HCT116 (cell line): ENCODE results near the gene CRIM1. TPM values are rescaled to one million over a fixed set of nuclear protein-coding genes. Genes with fewer than 3 reads are reported as not detected.

Source experiments
- ATAC-seq: fragments of 200-7000 bp; cut with Tn5 transposase; 2 replicates; pipeline ENCODE4 v1.9.1; 2020; ENCODE audit warnings: mild to moderate bottlenecking, moderate library complexity
- BruUV-seq: library from RNA; stranded (reverse); fragments of 400-500 nt; replicated peaks from 2 replicates; lab custom pipeline; 2021; lab: Mats Ljungman, UMichigan
- CTCF ChIA-PET: fragments of 300-600 bp; sonication (Branson Sonifier 250); formaldehyde crosslinking; loops from one replicate; lab custom pipeline; 2021; ENCODE audit warnings: antibody characterized with exemption; lab: Charles Lee
- POLR2A ChIA-PET: fragments of 300-600, 350-600 bp; sonication (Branson Sonifier 250); formaldehyde crosslinking; loops from one replicate; lab custom pipeline; 2021; ENCODE audit warnings: antibody characterized with exemption; lab: Charles Lee
- RAD21 ChIA-PET, 2 experiments: fragments of 300-600 bp; sonication (Branson Sonifier 250); formaldehyde crosslinking; loops; one replicate each; lab custom pipeline; 2023; ENCODE audit warnings: low total read pairs in 2 of 2; ENCODE audit not compliant: uncharacterized antibody in 2 of 2, unreplicated experiment in 2 of 2, low non-redundant PET in 1 of 2; lab: Charles Lee
- DNase-seq: peaks from one replicate; pipeline ENCODE4 v3.0.0-alpha.2; 2010; ENCODE audit warnings: low read depth, low spot score
- H2AFZ ChIP-seq: fragments of 200-600 bp; shearing (Covaris generic), sonication (generic); 2 replicates; pipeline ENCODE4 v1.6.1; 2017; ENCODE audit warnings: low read depth, mixed run types, mixed read lengths, antibody characterized with exemption, low read length; ENCODE audit not compliant: poor library complexity, severe bottlenecking
- H3K27ac ChIP-seq: 2 replicates; pipeline ENCODE4 v1.5.1; 2012; ENCODE audit warnings: low read depth, low read length
- H3K27me3 ChIP-seq: fragments of 200-600 bp; sonication (generic); 2 replicates; pipeline ENCODE4 v1.6.1; 2016; ENCODE audit warnings: mixed run types, low read length, mixed read lengths; ENCODE audit not compliant: insufficient read depth
- H3K36me3 ChIP-seq, 2 experiments: fragments of 200-500 bp in 1 of 2; fragments of 200-600 bp in 1 of 2; sonication (Bioruptor generic) in 1 of 2; sonication (generic) in 1 of 2; 2 replicates each; pipeline versions ENCODE4 v1.5.1 to v1.6.1; 2014 to 2016; ENCODE audit warnings: low read length in 2 of 2, inconsistent platforms in 1 of 2, mixed read lengths in 1 of 2, mixed run types in 1 of 2; ENCODE audit not compliant: insufficient read depth in 2 of 2, control insufficient read depth in 1 of 2
- H3K4me1 ChIP-seq, 2 experiments: fragments of 200-600 bp in 1 of 2; sonication (generic) in 1 of 2; 2 replicates each; pipeline versions ENCODE4 v1.5.1 to v1.6.1; 2012 to 2017; ENCODE audit warnings: low read length in 2 of 2, inconsistent platforms in 1 of 2, mild to moderate bottlenecking in 1 of 2, mixed read lengths in 1 of 2, mixed run types in 1 of 2, moderate library complexity in 1 of 2; ENCODE audit not compliant: insufficient read depth in 2 of 2, control insufficient read depth in 1 of 2
- H3K4me2 ChIP-seq: fragments of 200-600 bp; sonication (generic); 2 replicates; pipeline ENCODE4 v1.6.1; 2017; ENCODE audit warnings: mixed run types, low read length, mixed read lengths
- H3K4me3 ChIP-seq, 2 experiments: fragments of 200-600 bp in 1 of 2; sonication (generic) in 1 of 2; replicated peaks in 1 of 2; 2 replicates each; pipeline ENCODE4 v1.5.1; 2011 to 2016; ENCODE audit warnings: low read length in 2 of 2, control low read depth in 1 of 2, low read depth in 1 of 2, mild to moderate bottlenecking in 1 of 2, mixed read lengths in 1 of 2, mixed run types in 1 of 2
- H3K79me2 ChIP-seq: fragments of 200-600 bp; sonication (generic); 2 replicates; pipeline ENCODE4 v1.6.1; 2017; ENCODE audit warnings: mild to moderate bottlenecking, mixed run types, low read length, moderate library complexity, mixed read lengths; ENCODE audit not compliant: insufficient read depth
- H3K9ac ChIP-seq: fragments of 200-600 bp; sonication (generic); 2 replicates; pipeline ENCODE4 v1.6.1; 2016; ENCODE audit warnings: low read length, mixed read lengths
- H3K9me2 ChIP-seq: fragments of 200-600 bp; sonication (generic), shearing (Covaris generic); 2 replicates; pipeline ENCODE4 v1.6.1; 2017; ENCODE audit warnings: mixed run types, mild to moderate bottlenecking, moderate library complexity; ENCODE audit not compliant: insufficient read depth
- H3K9me3 ChIP-seq, 2 experiments: fragments of 200-500 bp in 1 of 2; fragments of 200-600 bp in 1 of 2; sonication (Bioruptor generic) in 1 of 2; sonication (generic) in 1 of 2; 2 replicates each; pipeline ENCODE4 v1.6.1; 2014 to 2017; ENCODE audit warnings: low read length in 2 of 2, mixed read lengths in 2 of 2, inconsistent platforms in 1 of 2, low read depth in 1 of 2, mild to moderate bottlenecking in 1 of 2, mixed run types in 1 of 2, moderate library complexity in 1 of 2; ENCODE audit not compliant: control insufficient read depth in 1 of 2, insufficient read depth in 1 of 2
- H4K20me1 ChIP-seq: fragments of 200-600 bp; sonication (generic), shearing (Covaris generic); 2 replicates; pipeline ENCODE4 v1.6.1; 2017; ENCODE audit warnings: mixed run types, mild to moderate bottlenecking, moderate library complexity; ENCODE audit not compliant: insufficient read depth
- CEBPB ChIP-seq: IDR thresholded peaks from 2 replicates; pipeline ENCODE4 v1.6.1; 2012; ENCODE audit warnings: low read depth
- EGR1 ChIP-seq: IDR thresholded peaks from 2 replicates; pipeline ENCODE4 v1.6.1; 2012; ENCODE audit warnings: low read depth
- ELF1 ChIP-seq: IDR thresholded peaks from 2 replicates; pipeline ENCODE4 v1.6.1; 2012; ENCODE audit warnings: low read depth, borderline replicate concordance
- EZH2 ChIP-seq: fragments of 200-600 bp; sonication (generic); IDR thresholded peaks from 2 replicates; pipeline ENCODE4 v1.6.1; 2017; ENCODE audit warnings: antibody characterized with exemption, mixed run types
- EZH2phosphoT487 ChIP-seq: fragments of 200-600 bp; IDR thresholded peaks from 2 replicates; pipeline ENCODE4 v1.6.1; 2018; ENCODE audit warnings: antibody characterized with exemption, borderline replicate concordance
- FOSL1 ChIP-seq: IDR thresholded peaks from 2 replicates; pipeline ENCODE4 v1.6.1; 2012; ENCODE audit warnings: low read depth
- JUND ChIP-seq: IDR thresholded peaks from 2 replicates; pipeline ENCODE4 v1.6.1; 2012
- POLR2AphosphoS5 ChIP-seq: IDR thresholded peaks from 2 replicates; pipeline ENCODE4 v1.6.1; 2011; ENCODE audit warnings: mild to moderate bottlenecking, low read depth, low read length, moderate library complexity
- RAD21 ChIP-seq: IDR thresholded peaks from 2 replicates; pipeline ENCODE4 v1.6.1; 2012; ENCODE audit warnings: low read depth, mild to moderate bottlenecking
- SP1 ChIP-seq: IDR thresholded peaks from 2 replicates; pipeline ENCODE4 v1.6.1; 2012; ENCODE audit warnings: low read depth
- SRF ChIP-seq: IDR thresholded peaks from 2 replicates; pipeline ENCODE4 v1.6.1; 2012; ENCODE audit warnings: low read depth
- YY1 ChIP-seq: IDR thresholded peaks from 2 replicates; pipeline ENCODE4 v1.6.1; 2011; ENCODE audit warnings: low read length, low read depth, moderate library complexity, mild to moderate bottlenecking; ENCODE audit not compliant: insufficient replicate concordance; ENCODE audit errors: extremely low read depth
- ZFX ChIP-seq: fragments of 450-650 bp; IDR thresholded peaks from 2 replicates; pipeline ENCODE4 v1.6.1; 2017
- ZNF274 ChIP-seq: fragments of 200-500 bp; sonication (Bioruptor generic); IDR thresholded peaks from 2 replicates; pipeline ENCODE4 v1.6.1; 2014; ENCODE audit warnings: mild to moderate bottlenecking, low read depth, low read length, inconsistent platforms
- intact Hi-C: fragments of 100-400 bp; cut with micrococcal nuclease; formaldehyde crosslinking; loops from 2 replicates; pipeline ENCODE4 v1.10.0; 2022
- total RNA-seq: library from RNA; stranded (reverse); gene quantifications from one replicate; pipeline ENCODE4 v1.2.1, GENCODE V29; 2021; ENCODE audit not compliant: unreplicated experiment
- TF ChIP-seq, protein P1 (sequence below), 3 experiments: fragments of 200-600 bp in 1 of 3; sonication (generic) in 1 of 3; IDR thresholded peaks in 2 of 3; conservative IDR thresholded peaks in 1 of 3; 2 replicates each; pipeline ENCODE4 v1.5.1; 2012 to 2017; ENCODE audit warnings: low read depth in 2 of 3, low read length in 2 of 3, antibody characterized with exemption in 1 of 3, borderline replicate concordance in 1 of 3, control low read depth in 1 of 3, mild to moderate bottlenecking in 1 of 3, mixed read lengths in 1 of 3, mixed run types in 1 of 3, moderate library complexity in 1 of 3; ENCODE audit not compliant: insufficient read depth in 1 of 3
- TF ChIP-seq, protein P2 (sequence below): IDR thresholded peaks from 2 replicates; pipeline ENCODE4 v1.6.1; 2012

The CRIM1 gene
- total RNA-seq, 1 experiment from 2014 or later: 27.2 TPM

DNA sequence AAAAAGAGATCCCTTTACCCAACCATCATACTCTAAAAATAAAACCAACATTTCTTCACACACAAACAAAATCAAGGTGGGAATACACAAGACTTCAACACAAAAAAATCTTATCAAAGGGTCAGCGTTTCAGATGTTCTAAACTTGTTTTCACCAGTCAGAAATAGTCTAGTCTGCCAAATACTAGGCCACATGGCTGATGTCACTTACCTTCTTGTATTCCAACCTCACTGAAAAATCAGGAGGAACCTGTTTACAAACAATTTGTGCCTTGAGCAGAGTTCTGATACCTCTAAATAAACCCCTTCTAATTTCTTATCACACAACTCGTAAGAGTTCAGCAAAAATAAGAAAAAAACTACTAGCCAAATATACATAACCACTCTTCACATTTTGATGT, 222.3 kb downstream of the CRIM1 start (continued):
- TF ChIP-seq SP1: no peak
- TF ChIP-seq YY1: no peak

DNA sequence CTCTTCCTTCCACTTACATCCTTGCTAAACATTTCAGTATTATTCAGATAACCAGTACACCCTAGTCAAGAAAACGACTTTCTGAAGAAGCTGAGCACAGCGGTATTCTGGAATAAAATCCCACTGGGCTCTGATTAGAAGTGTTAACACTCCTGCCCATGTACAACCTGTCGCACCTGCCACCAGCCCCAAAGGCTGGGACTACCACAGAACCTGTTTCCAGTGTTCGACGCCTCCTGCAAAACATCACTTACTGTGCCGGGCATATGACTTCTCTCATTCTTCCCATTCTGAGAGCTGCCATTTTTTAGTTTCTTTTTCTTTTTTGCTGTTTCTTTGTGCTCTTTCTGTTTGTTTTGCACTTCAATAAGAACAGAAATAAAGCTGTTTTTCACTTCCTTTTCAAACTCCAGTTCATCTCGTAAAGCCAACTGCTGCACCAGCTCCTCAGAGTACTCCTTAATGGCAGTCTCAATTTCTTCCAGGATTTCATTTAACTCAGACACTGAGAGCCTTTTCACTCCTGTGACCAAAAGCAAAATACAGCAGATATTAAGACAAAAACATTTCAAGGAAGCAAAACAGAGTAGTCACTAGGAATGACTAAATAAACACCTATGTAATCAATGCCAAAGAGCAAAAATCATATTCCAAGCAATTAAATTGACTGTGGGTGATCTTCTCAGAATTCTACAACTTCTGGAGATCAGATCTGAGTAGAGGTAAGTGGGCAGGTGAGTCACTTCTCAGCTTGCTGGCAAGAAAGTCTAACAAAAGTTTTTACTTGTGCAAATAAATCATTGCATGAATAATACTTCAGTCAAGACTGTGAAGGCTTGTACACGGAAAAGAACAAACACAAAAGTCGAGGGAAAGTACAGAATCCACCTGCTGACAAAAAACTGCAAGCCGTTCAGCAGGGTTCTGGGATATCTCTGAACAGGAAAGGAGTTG, 223.0 kb downstream of the CRIM1 start:
- Histone ChIP-seq H3K9me3 (no peaks in the 10 kb centered on the region), H3K79me2 (no peaks in the 10 kb centered on the region; the same call in 1 of the 2 replicates), H3K36me3 (peaks cover 26 to 58% of the 10 kb centered on the region in 2 experiments), H3K4me2 (no peak overlapping the region), H2AFZ (no peak overlapping the region), H3K4me1 (no peaks in the 10 kb centered on the region), H4K20me1 (no peaks in the 10 kb centered on the region; the same call in 1 of the 2 replicates), H3K27ac (no peak overlapping the region), H3K9me2 (no peaks in the 10 kb centered on the region), H3K9ac (no peak overlapping the region)
- ChIA-PET POLR2A (no interaction called here), CTCF (interaction anchor here (0.8 kb wide), 1 partner anchor 9 kb away, joined by 3 read pairs; no protein-coding TSS in a partner anchor), RAD21 (no interaction called here)
- BruUV-seq: no TSS peak
- intact Hi-C loops: no loop called here
- ATAC-seq: no peak
- no peak for DNase-seq
- TF ChIP-seq EZH2: no peak
- TF ChIP-seq, protein P1, sequence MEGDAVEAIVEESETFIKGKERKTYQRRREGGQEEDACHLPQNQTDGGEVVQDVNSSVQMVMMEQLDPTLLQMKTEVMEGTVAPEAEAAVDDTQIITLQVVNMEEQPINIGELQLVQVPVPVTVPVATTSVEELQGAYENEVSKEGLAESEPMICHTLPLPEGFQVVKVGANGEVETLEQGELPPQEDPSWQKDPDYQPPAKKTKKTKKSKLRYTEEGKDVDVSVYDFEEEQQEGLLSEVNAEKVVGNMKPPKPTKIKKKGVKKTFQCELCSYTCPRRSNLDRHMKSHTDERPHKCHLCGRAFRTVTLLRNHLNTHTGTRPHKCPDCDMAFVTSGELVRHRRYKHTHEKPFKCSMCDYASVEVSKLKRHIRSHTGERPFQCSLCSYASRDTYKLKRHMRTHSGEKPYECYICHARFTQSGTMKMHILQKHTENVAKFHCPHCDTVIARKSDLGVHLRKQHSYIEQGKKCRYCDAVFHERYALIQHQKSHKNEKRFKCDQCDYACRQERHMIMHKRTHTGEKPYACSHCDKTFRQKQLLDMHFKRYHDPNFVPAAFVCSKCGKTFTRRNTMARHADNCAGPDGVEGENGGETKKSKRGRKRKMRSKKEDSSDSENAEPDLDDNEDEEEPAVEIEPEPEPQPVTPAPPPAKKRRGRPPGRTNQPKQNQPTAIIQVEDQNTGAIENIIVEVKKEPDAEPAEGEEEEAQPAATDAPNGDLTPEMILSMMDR (IDR thresholded peaks at IDR 0.05 in 2 of 3, conservative IDR thresholded peaks at IDR 0.05 in 1 of 3; ENCODE audit: borderline replicate concordance in 1 of 3, insufficient read depth in 1 of 3, low read depth in 2 of 3, low read length in 2 of 3): no peak
- no peak for TF ChIP-seq CEBPB
- no peak for TF ChIP-seq JUND
- no peak for TF ChIP-seq RAD21
- TF ChIP-seq FOSL1: no peak
- TF ChIP-seq ZFX: no peak
- no peak for TF ChIP-seq EZH2phosphoT487
- TF ChIP-seq ZNF274: no peak
- TF ChIP-seq POLR2AphosphoS5: no peak
- TF ChIP-seq EGR1: no peak
- no peak for TF ChIP-seq SRF
- TF ChIP-seq SP1: no peak
- TF ChIP-seq ELF1: no peak
- TF ChIP-seq, protein P2, sequence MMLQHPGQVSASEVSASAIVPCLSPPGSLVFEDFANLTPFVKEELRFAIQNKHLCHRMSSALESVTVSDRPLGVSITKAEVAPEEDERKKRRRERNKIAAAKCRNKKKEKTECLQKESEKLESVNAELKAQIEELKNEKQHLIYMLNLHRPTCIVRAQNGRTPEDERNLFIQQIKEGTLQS: no peak
- no peak for TF ChIP-seq YY1
- TF ChIP-seq, all 23 proteins: peak for 0
- H3K4me3 ChIP-seq: no peak overlapping the region
- H3K27me3 ChIP-seq: no peaks in the 10 kb centered on the region
